H9 (cell line): ENCODE measurements around the gene GRK1. TPM values are rescaled to one million over a fixed set of nuclear protein-coding genes. Genes with fewer than 3 reads are reported as not detected.

Source experiments
- DNase-seq: peaks from one replicate; pipeline ENCODE4 v3.0.0-alpha.2; 2017
- H2AFZ ChIP-seq: one replicate; pipeline ENCODE4 v1.6.1; 2013; ENCODE audit warnings: mild to moderate bottlenecking, low read length, control low read depth, moderate library complexity
- H2AK5ac ChIP-seq: 2 replicates; pipeline ENCODE4 v1.6.1; 2013; ENCODE audit warnings: low read length, control low read depth, mixed read lengths; ENCODE audit not compliant: insufficient read length
- H2BK120ac ChIP-seq: one replicate; pipeline ENCODE4 v1.6.1; 2013; ENCODE audit warnings: low read depth, mild to moderate bottlenecking, low read length, control low read depth, inconsistent platforms; ENCODE audit not compliant: poor library complexity, severe bottlenecking
- H2BK12ac ChIP-seq: 2 replicates; pipeline ENCODE4 v1.6.1; 2013; ENCODE audit warnings: low read length, control low read depth, mixed read lengths, low read depth; ENCODE audit not compliant: insufficient read length
- H2BK15ac ChIP-seq: 2 replicates; pipeline ENCODE4 v1.6.1; 2013; ENCODE audit warnings: low read depth, low read length, control low read depth
- H2BK20ac ChIP-seq: one replicate; pipeline ENCODE4 v1.6.1; 2013; ENCODE audit warnings: low read depth, mild to moderate bottlenecking, low read length, control low read depth, inconsistent platforms; ENCODE audit not compliant: poor library complexity, severe bottlenecking
- H2BK5ac ChIP-seq: 2 replicates; pipeline ENCODE4 v1.6.1; 2013; ENCODE audit warnings: low read length, control low read depth, mixed read lengths; ENCODE audit not compliant: insufficient read length
- H3K14ac ChIP-seq: 2 replicates; pipeline ENCODE4 v1.6.1; 2013; ENCODE audit warnings: low read length, control low read depth; ENCODE audit not compliant: insufficient read depth
- H3K18ac ChIP-seq: 2 replicates; pipeline ENCODE4 v1.6.1; 2013; ENCODE audit warnings: low read depth, mild to moderate bottlenecking, mixed read lengths, low read length, control low read depth; ENCODE audit not compliant: insufficient read length
- H3K23ac ChIP-seq: 2 replicates; pipeline ENCODE4 v1.6.1; 2013; ENCODE audit warnings: low read length, control low read depth, mixed read lengths, low read depth; ENCODE audit not compliant: insufficient read length
- H3K23me2 ChIP-seq: 2 replicates; pipeline ENCODE4 v1.6.1; 2013; ENCODE audit warnings: low read depth, mild to moderate bottlenecking, mixed read lengths, low read length, control low read depth; ENCODE audit not compliant: insufficient read length, poor library complexity, severe bottlenecking
- H3K27ac ChIP-seq: 2 replicates; pipeline ENCODE4 v1.5.1; 2013; ENCODE audit warnings: low read length, control low read depth, mixed read lengths, low read depth; ENCODE audit not compliant: insufficient read length
- H3K27me3 ChIP-seq: 2 replicates; pipeline ENCODE4 v1.6.1; 2013; ENCODE audit warnings: low read length, control low read depth, inconsistent platforms; ENCODE audit not compliant: insufficient read depth
- H3K4ac ChIP-seq: 2 replicates; pipeline ENCODE4 v1.6.1; 2013; ENCODE audit warnings: low read depth, mild to moderate bottlenecking, control low read depth, inconsistent platforms, low read length, moderate library complexity
- H3K4me1 ChIP-seq: 2 replicates; pipeline ENCODE4 v1.6.1; 2013; ENCODE audit warnings: low read length, control low read depth, inconsistent platforms; ENCODE audit not compliant: insufficient read depth
- H3K4me2 ChIP-seq: 2 replicates; pipeline ENCODE4 v1.6.1; 2013; ENCODE audit warnings: low read length, control low read depth, mixed read lengths; ENCODE audit not compliant: insufficient read length, insufficient read depth
- H3K56ac ChIP-seq: 2 replicates; pipeline ENCODE4 v1.6.1; 2013; ENCODE audit warnings: low read depth, mild to moderate bottlenecking, mixed read lengths, low read length, control low read depth; ENCODE audit not compliant: insufficient read length
- H3K79me1 ChIP-seq: 2 replicates; pipeline ENCODE4 v1.6.1; 2013; ENCODE audit warnings: low read depth, mild to moderate bottlenecking, moderate library complexity, low read length, control low read depth, inconsistent platforms; ENCODE audit not compliant: insufficient read depth, poor library complexity, severe bottlenecking
- H3K79me2 ChIP-seq: 2 replicates; pipeline ENCODE4 v1.6.1; 2013; ENCODE audit warnings: low read length, control low read depth, inconsistent platforms; ENCODE audit not compliant: insufficient read depth
- H3K9ac ChIP-seq: 2 replicates; pipeline ENCODE4 v1.6.1; 2013; ENCODE audit warnings: low read length, control low read depth, mixed read lengths; ENCODE audit not compliant: insufficient read length; ENCODE audit errors: extremely low read depth
- H3K9me3 ChIP-seq: one replicate; pipeline ENCODE4 v1.6.1; 2013; ENCODE audit warnings: low read depth, low read length, inconsistent platforms; ENCODE audit not compliant: control insufficient read depth
- H3T11ph ChIP-seq: one replicate; pipeline ENCODE4 v1.6.1; 2013; ENCODE audit warnings: mild to moderate bottlenecking, low read length, control low read depth, inconsistent platforms
- H4K20me1 ChIP-seq: one replicate; pipeline ENCODE4 v1.6.1; 2013; ENCODE audit not compliant: control insufficient read depth, insufficient read length, insufficient read depth
- H4K5ac ChIP-seq: 2 replicates; pipeline ENCODE4 v1.6.1; 2013; ENCODE audit warnings: low read depth, mild to moderate bottlenecking, mixed read lengths, low read length, control low read depth; ENCODE audit not compliant: insufficient read length
- H4K8ac ChIP-seq: replicated peaks from 2 replicates; pipeline ENCODE4 v1.6.1; 2013; ENCODE audit warnings: low read length, control low read depth, mixed read lengths, low read depth; ENCODE audit not compliant: insufficient read length
- H4K91ac ChIP-seq: 2 replicates; pipeline ENCODE4 v1.6.1; 2013; ENCODE audit warnings: low read depth, mild to moderate bottlenecking, moderate library complexity, mixed read lengths, low read length, control low read depth; ENCODE audit not compliant: insufficient read length
- H3K27ac Mint-ChIP-seq, 3 experiments: 2 replicates in 2 of 3; 3 replicates in 1 of 3; pipeline ENCODE4 v1.8.0; 2020 to 2021; ENCODE audit warnings: mixed read lengths in 3 of 3, mild to moderate bottlenecking in 1 of 3, moderate library complexity in 1 of 3
- H3K27me3 Mint-ChIP-seq: 2 replicates; pipeline ENCODE4 v1.8.0; 2021; ENCODE audit warnings: low read depth, mild to moderate bottlenecking, moderate library complexity, mixed read lengths
- H3K36me3 Mint-ChIP-seq, 3 experiments: 2 replicates in 2 of 3; 3 replicates in 1 of 3; pipeline ENCODE4 v1.8.0; 2020 to 2021; ENCODE audit warnings: low read depth in 3 of 3, mixed read lengths in 3 of 3; ENCODE audit not compliant: insufficient read depth in 1 of 3
- H3K4me1 Mint-ChIP-seq, 2 experiments: 2 replicates each; pipeline ENCODE4 v1.8.0; 2020; ENCODE audit warnings: mixed read lengths in 2 of 2
- H3K4me3 Mint-ChIP-seq, 2 experiments: 2 replicates in 1 of 2; 3 replicates in 1 of 2; pipeline ENCODE4 v1.8.0; 2020 to 2021; ENCODE audit warnings: mild to moderate bottlenecking in 2 of 2, mixed read lengths in 2 of 2, moderate library complexity in 1 of 2
- H3K9me3 Mint-ChIP-seq, 2 experiments: 2 replicates in 1 of 2; 3 replicates in 1 of 2; pipeline ENCODE4 v1.8.0; 2020; ENCODE audit warnings: mild to moderate bottlenecking in 2 of 2, mixed read lengths in 2 of 2, moderate library complexity in 1 of 2
- CTCF ChIP-seq: fragments of 200-600 bp; sonication (generic); conservative IDR thresholded peaks from 3 replicates; pipeline ENCODE4 v1.8.0; 2021; ENCODE audit warnings: antibody characterized with exemption, mild to moderate bottlenecking
- WGBS: extraction: QIAGEN DNeasy Blood & Tissue Kit; methylation state at CpG from one replicate; pipeline ENCODE4 v1.1.7; 2013; ENCODE audit warnings: missing lambda C conversion rate, low lambda C conversion rate, mixed read lengths; ENCODE audit not compliant: insufficient read length; ENCODE audit errors: extremely low coverage; 5-methylcytosine and 5-hydroxymethylcytosine counted together
- total RNA-seq: library from RNA; stranded (reverse); gene quantifications from 2 replicates; pipeline ENCODE4 v1.2.1, GENCODE V29; 2021

Gene GRK1
- total RNA-seq, 1 experiment from 2014 or later = 0.31 TPM

- Histone ChIP-seq H2BK5ac (no peak overlapping the region), H3K79me2 (no peaks in the 10 kb centered on the region), H3K9me3 (no peaks in the 10 kb centered on the region), H3K4me1 (no peaks in the 10 kb centered on the region), H3K79me1 (no peaks in the 10 kb centered on the region), H2AK5ac (no peak overlapping the region), H3K23ac (no peak overlapping the region), H2BK12ac (no peak overlapping the region), H3T11ph (no peak overlapping the region), H3K27me3 (no peaks in the 10 kb centered on the region), H3K23me2 (no peaks in the 10 kb centered on the region), H2BK120ac (no peak overlapping the region), H3K27ac (no peak overlapping the region), H3K4ac (no peak overlapping the region), H2AFZ (no peak overlapping the region), H3K18ac (no peak overlapping the region), H3K4me2 (no peak overlapping the region), H4K20me1 (no peaks in the 10 kb centered on the region), H4K8ac (no peak overlapping the region), H3K56ac (no peak overlapping the region), H4K91ac (no peak overlapping the region), H4K5ac (no peak overlapping the region), H3K9ac (no peak overlapping the region), H2BK20ac (no peak overlapping the region), H3K14ac (no peak overlapping the region; the same call in 1 of the 2 replicates), H2BK15ac (no peak overlapping the region)
- Mint-ChIP-seq H3K36me3 (peaks cover 0 to 5% (median 1%) of the 10 kb centered on the region in 3 experiments; a peak in 3 of 7 replicates), H3K9me3 (peaks cover 4 to 11% of the 10 kb centered on the region in 2 experiments; a peak in 3 of 5 replicates), H3K4me3 (no peak overlapping the region; a peak in 1 of 5 replicates), H3K4me1 (peaks cover 2 to 8% of the 10 kb centered on the region in 2 experiments; a peak in 2 of 4 replicates), H3K27me3 (peaks cover 3% of the 10 kb centered on the region), H3K27ac (no peak overlapping the region; a peak in 1 of 7 replicates)
- no CpG with 5 or more reads among the region's 15 CpGs for WGBS
- no peak for TF ChIP-seq CTCF
- DNase-seq = no peak
Observed at GRCh38 chr13:113663934-113664333, 3.1 kb upstream of the GRK1 start.
